GM12875 (cell line): Measurements from ENCODE around the gene POU6F2.

ENCODE experiments used
- H3K4me3 ChIP-seq: one replicate; pipeline ENCODE4 v1.5.1; 2011; ENCODE audit warnings: low read depth, low read length, control low read depth
- CTCF ChIP-seq: IDR thresholded peaks from 2 replicates; pipeline ENCODE4 v1.5.1; 2011; ENCODE audit warnings: low read depth, mild to moderate bottlenecking, control low read depth, inconsistent platforms, low read length, moderate library complexity, borderline replicate concordance; ENCODE audit not compliant: insufficient read depth

The POU6F2 gene

GRCh38 chr7:39102234-39102633 lies 124.5 kb downstream of the POU6F2 start:
- H3K4me3 ChIP-seq = no peak overlapping the region
- no peak for TF ChIP-seq CTCF

- no peak for TF ChIP-seq CTCF
- no peak overlapping the region for H3K4me3 ChIP-seq
Measured at GRCh38 chr7:39105720-39106119, 128.0 kb downstream of the POU6F2 start.

- no peak for TF ChIP-seq CTCF
- H3K4me3 ChIP-seq = no peak overlapping the region
Measured at GRCh38 chr7:39125846-39126245, 148.1 kb downstream of the POU6F2 start.

GRCh38 chr7:39127058-39127457 lies 149.3 kb downstream of the POU6F2 start:
- no peak overlapping the region for H3K4me3 ChIP-seq
- no peak for TF ChIP-seq CTCF

- no peak overlapping the region for H3K4me3 ChIP-seq
- TF ChIP-seq CTCF = no peak
Measured at GRCh38 chr7:39128287-39128843, 150.7 kb downstream of the POU6F2 start.

GRCh38 chr7:39130274-39130673 lies 152.6 kb downstream of the POU6F2 start:
- H3K4me3 ChIP-seq = no peak overlapping the region

More at GRCh38 chr7:39130274-39130673, 152.6 kb downstream of the POU6F2 start:
- TF ChIP-seq CTCF = no peak
